Measurements from ENCODE around the gene EPAS1.

EPAS1 gene

DNA sequence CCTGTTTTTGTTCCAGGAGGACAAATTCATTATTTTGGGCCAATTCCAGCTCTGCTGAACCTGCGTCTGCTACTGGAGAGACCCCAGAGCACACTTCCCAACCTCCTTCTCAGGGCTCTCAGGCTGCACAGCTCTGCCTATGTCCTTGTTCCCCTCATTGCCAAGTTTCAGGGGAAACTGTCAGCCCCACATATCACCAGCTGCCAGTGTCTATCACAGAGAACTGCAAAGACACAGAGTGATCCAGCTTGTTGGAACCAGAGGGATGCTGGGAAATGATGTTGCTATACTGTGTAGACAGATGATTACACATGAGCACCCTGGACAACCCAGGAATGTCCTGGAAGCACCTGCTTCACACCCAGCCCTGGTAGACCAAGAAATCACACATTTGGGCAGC is 114.8 kb downstream of the EPAS1 start:
- no peak for DNase-seq

DNA sequence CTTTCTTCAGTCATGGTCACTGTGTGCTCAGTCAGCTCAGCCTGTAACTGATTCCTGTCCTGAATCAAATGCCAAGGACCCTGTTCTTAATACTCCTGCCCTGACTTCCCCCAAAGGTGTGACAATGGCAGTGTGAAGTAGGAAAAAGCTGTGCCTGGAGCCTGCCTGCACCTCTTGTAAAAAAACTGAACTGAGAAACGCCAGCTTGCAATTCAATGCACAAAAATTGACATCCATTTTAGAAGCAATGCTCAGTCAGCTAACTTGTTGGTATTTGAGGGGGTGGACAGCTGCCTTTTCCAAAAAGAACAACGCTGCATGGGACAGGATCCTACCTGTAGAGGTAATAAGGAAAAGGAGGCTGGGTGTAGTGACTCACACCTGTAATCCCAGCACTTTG is 115.9 kb downstream of the EPAS1 start:
- no peak for DNase-seq

DNA sequence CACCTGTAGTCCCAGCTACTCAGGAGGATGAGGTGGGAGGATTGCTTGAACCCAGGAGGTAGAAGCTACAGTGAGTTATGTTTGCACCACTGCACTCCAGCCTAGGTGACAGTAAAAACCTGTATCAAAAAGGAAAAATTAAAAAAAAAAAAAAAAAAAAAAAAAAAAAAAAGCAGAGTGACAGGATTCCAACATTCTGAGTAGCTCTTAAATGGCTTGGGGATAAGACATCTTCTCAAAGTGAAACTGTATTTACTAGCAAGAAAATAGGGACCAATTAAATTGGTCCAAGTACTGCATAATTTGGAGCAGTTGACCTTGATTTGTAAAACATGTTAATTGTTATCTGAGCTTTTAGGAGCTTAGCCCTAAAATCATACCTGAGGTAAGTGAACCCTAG is 116.4 kb downstream of the EPAS1 start:
- no peak for DNase-seq

DNA sequence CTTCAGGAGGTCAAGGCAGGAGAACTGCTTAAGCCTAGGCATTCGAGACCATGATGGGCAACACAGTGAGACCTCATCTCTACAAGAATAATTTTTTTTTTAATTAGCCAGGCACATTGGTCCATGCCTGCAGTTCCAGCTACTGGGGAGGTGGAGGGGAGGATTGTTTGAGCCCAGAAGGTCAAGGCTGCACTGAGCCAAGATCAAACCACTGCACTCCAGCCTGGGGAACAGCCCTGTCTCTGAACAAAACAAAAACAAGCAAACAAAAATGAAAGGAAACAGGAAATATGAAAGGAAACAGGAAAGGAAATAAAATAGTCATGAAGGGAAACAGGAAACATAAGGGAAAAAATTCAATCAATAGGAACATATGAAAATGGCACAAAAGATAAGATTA is 117.5 kb downstream of the EPAS1 start:
- DNase-seq, result no peak

DNA sequence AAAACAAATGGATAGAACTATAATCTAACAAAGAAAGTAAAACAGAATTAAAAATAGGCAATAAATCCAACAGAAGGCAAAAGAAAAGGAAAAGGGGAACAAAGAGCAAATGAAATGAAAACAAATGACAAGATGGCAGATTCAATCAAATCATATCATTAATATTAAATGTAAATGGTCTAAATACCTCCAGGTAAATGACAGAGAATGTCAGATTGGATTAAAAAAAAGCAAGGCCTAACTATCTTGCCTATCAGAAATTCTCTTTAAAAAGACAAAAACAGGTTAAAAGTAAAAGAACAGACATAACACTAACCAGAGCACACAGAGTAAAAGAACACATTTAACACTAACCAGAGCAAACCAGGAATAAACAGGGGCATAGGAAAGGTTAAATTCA is 119.1 kb downstream of the EPAS1 start:
- DNase-seq, result no peak

DNA sequence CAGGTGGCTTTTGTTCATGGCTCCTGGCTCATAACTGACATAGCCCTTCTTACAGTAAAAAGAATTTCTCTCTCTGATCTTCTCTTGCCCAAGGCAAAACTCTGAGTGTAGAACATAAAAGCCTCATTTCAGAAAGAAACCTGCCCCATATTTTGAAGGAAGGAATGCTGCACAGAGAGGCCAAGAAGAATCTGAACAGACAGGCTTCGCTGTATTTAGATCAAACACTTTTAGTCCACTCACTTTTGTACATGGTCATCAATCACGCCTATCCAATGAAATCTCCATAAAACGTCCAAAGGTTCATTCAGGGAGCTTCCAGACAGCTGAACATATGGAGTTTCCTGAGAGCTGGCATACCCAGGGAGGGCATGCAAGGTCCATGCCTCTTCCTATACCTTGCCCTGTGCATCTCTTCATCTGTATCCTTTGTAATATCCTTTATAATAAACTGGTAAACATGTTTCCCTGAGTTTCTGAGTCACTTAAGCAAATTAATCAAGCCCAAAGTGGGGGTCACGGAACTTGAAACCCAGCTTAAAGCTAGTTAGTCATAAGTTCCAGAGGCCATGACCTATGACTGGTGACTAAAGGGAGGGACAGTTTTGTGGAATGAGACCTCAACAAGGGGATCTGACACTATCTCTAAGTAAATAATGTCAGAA is 119.7 kb downstream of the EPAS1 start:
- DNase-seq, result no peak

DNA sequence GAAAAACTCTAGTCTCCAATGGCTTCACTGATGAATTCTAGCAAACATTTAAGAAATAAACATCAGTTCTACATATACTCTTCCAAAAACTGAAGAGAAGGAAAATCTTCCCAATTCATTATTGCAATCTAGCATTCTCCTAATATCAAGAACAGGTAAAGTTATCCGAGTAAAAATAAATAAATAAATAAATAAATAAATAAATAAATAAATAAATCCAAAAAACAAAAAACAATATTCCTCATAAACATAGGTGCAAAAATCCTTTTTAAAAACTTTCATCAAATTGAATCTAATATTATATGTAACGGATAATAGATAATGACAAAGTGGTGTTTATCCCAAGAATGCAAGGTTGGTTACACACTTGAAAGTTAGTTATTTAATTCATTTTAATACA is 123.7 kb downstream of the EPAS1 start:
- no peak for DNase-seq

DNA sequence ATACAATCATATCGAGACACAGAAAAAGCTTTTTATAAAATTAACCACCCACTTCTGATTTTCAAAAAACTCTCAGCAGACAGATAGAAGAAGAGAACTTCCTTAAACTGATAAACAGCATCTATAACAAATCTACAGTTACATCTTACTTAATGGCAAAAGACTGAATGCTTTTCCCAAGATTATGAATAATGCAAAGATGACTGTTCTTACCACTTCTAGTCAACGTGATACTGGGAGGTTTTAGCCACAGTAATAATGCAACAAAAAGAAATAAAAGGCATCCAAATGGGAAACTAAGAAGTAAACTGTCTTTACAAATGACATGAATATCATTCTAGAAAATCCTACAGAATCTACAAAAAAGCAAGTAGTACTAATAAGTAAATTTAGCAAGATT is 124.2 kb downstream of the EPAS1 start:
- no peak for DNase-seq

DNA sequence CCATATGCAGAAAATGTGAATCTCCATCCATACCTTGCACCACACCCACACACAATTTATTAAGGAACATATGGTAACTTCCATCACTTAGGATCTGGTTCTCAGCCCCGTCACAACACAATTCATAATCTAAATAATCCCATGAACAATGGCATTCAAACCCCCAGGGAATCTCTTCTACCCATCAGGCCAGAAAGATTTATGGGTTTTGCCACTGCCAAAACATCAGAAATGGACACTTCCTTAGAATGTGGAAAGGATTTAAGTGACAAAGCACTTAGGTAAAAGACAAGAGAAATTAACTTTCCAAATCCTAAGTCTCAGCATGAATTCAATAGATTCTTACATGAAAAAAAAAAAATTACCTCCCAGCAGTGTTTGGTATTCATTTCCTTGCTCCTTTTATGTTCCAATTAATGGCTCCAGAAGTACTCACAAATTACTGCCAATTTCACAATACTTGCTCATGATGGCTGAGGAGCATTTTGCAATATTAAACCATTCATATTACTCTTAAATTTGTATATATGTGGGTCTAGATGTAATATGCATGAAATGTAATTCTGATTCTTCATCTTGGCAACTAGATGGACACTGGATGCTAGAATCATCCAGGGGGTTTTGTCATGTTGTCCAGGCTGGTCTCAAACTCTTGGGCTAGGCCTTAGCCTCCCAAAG is 125.6 kb downstream of the EPAS1 start:
- no peak for DNase-seq

DNA sequence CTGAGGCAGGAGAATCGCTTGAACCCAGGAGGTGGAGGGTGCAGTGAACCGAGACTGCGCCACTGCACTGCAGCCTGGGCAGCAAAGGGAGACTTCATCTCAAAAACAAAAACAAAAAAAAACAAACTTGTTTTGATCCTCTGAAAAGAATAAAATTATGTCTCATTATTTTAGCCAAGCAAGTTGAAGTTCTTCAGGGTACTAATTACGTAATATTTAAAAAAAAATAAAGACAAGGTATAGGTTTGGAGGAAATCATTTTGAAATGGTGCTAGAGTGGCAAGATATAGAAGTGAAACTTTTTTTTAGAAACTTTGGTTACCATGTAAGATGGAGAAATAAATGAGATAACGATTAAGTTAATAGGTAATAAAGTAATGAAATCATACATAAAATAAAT is 127.7 kb downstream of the EPAS1 start:
- no peak for DNase-seq

DNA sequence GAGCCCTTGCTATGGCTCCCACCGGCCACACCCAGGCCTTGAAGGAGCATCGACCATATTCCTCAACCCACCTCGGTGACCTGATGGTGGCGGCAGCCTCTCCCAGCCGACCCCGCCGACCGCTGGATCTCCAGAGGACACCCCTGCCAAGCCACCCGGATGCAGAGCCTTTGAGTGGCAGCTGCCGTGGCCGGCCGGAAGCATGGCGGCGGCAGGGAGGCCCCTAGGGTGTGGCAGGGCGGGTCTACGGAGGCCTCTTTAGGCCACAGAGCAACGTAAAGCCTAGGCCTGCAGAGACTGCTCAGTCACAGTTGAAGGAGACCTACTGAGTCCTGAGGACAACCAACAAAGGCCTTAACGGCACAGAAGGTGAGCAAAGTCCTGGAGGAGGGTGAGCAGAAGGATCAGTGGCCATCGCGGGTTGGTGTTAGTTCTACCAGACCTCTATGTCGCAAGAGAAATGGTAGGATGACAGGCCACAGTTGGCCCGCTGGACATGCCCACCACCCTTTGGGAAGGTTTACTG is 131.8 kb downstream of the EPAS1 start:
- no peak for DNase-seq

DNA sequence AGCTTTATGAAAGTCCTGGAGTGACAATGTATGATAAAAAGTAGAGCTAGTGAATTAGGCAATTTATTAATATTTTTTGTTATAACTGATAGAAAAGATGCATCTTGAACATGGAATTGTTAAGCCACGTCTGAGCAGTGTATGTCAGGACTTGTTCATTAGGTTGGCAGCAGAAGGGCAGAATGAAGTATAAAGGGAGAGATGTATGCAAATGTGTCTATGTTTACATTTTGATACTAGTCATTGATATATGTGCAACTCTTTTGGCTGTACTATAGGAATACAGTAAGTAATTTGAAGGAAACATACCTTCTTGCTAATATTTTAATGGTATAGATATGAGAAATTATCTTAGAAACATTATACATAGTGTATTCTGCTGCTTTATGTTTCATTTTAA is 133.2 kb downstream of the EPAS1 start:
- no peak for DNase-seq

DNA sequence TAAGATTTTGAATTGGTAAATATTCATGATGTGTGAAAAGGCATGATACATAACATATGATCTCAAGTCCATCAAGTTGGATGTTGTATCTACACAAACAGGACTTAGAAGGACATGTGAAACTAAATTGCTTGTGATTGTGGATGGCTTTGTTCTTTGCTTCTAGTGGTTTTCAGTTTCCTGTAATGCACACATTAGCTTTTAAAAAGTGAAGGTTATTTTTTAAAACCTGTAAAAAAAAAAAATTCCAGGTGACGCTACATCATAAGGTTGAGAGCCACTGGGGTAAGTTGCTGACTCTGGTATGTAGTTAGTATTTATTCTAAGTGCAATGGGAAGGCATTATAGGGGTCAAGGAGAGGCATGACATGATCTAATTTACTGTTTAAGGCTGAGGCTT is 133.8 kb downstream of the EPAS1 start:
- DNase-seq, result no peak

DNA sequence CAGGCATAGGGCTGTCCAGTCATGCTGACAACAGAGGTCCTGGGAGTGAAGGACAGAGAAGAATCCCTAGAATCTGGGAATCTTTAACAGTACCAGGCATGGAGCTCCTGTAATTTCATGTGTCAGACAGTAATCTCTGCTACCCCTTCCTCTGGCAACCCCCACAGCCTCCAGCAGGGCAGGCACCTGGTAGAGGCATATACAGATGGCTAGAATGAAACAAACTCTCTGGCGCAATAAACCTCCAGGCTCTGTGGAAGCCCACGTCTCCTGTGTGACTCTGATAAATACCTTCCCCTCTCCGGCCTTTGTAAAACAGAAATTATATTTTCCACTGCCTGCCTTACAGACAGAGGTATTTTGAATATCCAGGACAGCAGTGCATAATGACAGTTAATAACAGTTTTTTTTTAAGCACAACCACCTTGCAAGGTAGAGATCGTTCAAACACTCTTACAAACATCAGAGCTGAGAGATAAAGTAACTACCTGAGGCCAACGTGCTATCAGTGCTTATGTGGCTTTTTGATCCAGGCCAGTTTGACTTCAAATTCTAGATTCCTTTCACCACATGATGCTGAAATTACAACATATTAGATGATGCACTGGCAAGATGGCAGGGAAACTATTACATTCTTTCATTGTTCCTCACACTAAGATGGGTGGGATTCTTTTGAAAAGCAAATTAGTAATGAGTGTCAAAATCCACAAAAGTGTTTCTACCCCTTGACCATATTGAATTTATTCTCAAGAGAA is 134.5 kb downstream of the EPAS1 start:
- no peak for DNase-seq

DNA sequence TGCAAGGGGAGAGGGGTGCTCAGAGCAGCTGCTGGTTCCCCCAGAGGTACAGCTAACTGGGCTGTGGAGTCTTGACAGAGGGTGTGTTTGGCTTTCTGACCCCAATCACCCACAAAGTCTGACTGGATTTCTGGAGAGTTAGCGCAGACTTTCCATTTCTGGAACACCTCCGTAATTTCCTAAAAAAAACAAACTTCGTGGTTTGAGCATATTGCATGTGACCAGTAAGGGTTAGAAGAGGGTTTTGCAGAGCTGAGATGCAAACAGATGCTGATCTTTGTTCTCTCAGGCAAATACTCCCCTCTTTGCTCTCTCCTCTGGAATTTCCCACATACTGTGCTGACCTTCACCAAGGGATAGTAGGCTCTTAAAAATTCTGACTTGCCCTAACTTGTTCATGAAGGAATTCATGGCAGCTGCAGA is 137.7 kb downstream of the EPAS1 start:
- no peak for DNase-seq

DNA sequence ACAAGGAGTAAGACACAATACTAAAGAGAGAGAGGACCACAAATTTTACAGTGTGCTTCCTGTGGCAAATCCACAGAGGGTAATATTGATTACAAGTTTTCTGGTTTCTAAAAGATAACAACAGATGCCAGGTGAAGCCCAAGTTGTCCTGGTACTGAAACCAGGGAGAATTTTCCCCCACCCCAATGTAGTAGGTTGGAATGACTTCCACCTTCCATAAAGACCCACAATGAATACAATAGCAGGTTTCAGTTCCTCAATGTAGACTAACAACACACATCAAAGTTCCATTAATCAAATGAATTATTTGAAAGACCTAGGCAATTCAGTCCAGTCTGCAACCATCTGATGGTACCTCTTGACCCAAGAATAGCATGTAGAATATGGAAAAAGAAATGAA is 138.1 kb downstream of the EPAS1 start:
- no peak for DNase-seq

DNA sequence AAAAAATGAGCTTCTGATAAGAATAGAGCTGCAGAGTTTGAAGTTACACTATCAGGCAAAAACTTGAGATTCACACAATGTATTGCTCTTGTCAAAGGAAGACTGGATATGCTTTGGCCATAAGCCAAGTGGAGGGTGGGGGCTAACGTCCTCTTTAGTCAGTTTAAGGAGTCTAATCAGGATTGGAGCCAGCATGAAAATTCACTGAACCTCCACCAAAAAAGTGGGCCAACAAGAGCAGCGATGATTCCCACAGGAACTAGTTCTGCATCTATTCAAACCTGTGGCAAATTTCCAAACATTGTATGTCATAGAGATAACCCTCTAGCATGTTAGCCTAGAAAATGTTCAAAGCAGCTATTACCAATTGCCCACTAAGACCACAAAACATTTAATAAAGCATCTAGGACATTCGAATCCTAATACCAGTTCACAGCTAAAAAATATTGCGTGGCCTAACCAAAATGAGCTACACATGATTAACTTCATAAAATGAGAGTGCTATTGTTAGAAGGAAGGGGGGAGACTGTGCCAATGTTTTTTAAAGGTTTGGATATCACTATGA is 138.7 kb downstream of the EPAS1 start:
- DNase-seq, result no peak
